DOHH2 (cell line): Measurements from ENCODE around the gene TTC7B.

Source experiments
- H3F3A ChIP-seq: fragments of 200-600 bp; sonication (generic), shearing (Covaris generic); 2 replicates; pipeline ENCODE4 v1.6.0; 2016; ENCODE audit warnings: antibody characterized with exemption, mild to moderate bottlenecking; ENCODE audit not compliant: control insufficient read depth, insufficient read depth
- H3K27ac ChIP-seq: fragments of 200-600 bp; sonication (generic); 2 replicates; pipeline ENCODE4 v1.5.1; 2014; ENCODE audit warnings: low read depth, mild to moderate bottlenecking, low read length, moderate library complexity
- H3K27me3 ChIP-seq: fragments of 200-600 bp; sonication (generic); 2 replicates; pipeline ENCODE4 v1.6.1; 2014; ENCODE audit warnings: mild to moderate bottlenecking, low read length, mixed read lengths; ENCODE audit not compliant: control insufficient read depth
- H3K36me3 ChIP-seq: fragments of 200-600 bp; sonication (generic); 2 replicates; pipeline ENCODE4 v1.6.1; 2014; ENCODE audit warnings: mild to moderate bottlenecking, low read length, moderate library complexity, mixed read lengths; ENCODE audit not compliant: control insufficient read depth
- H3K4me1 ChIP-seq: fragments of 200-600 bp; sonication (generic); 2 replicates; pipeline ENCODE4 v1.6.1; 2014; ENCODE audit warnings: mild to moderate bottlenecking, low read length, mixed read lengths; ENCODE audit not compliant: control insufficient read depth
- H3K4me2 ChIP-seq: fragments of 200-600 bp; sonication (generic); 2 replicates; pipeline ENCODE4 v1.6.0; 2014; ENCODE audit warnings: mild to moderate bottlenecking, low read length, moderate library complexity
- H3K4me3 ChIP-seq: fragments of 200-600 bp; sonication (generic); 2 replicates; pipeline ENCODE4 v1.5.1; 2014; ENCODE audit warnings: mild to moderate bottlenecking, low read length, mixed read lengths
- H3K79me2 ChIP-seq: fragments of 200-600 bp; sonication (generic); 2 replicates; pipeline ENCODE4 v1.6.1; 2014; ENCODE audit warnings: mild to moderate bottlenecking, low read length, mixed read lengths; ENCODE audit not compliant: control insufficient read depth
- H3K9me2 ChIP-seq: fragments of 200-600 bp; sonication (generic); replicated peaks from 2 replicates; pipeline ENCODE4 v1.6.1; 2014; ENCODE audit warnings: mild to moderate bottlenecking, low read length, mixed read lengths; ENCODE audit not compliant: control insufficient read depth
- H3K9me3 ChIP-seq: fragments of 200-600 bp; sonication (generic); 2 replicates; pipeline ENCODE4 v1.6.1; 2014; ENCODE audit warnings: antibody characterized with exemption, low read length, mixed read lengths; ENCODE audit not compliant: control insufficient read depth, insufficient read depth
- H4K20me1 ChIP-seq: fragments of 200-600 bp; sonication (generic); 2 replicates; pipeline ENCODE4 v1.6.0; 2014; ENCODE audit warnings: low read depth, mild to moderate bottlenecking, antibody characterized with exemption, low read length, moderate library complexity; ENCODE audit not compliant: control insufficient read depth, insufficient read depth
- EZH2phosphoT487 ChIP-seq: fragments of 200-600 bp; sonication (generic); IDR thresholded peaks from 2 replicates; pipeline ENCODE4 v1.6.1; 2017; ENCODE audit warnings: borderline replicate concordance, mild to moderate bottlenecking, antibody characterized with exemption, low read length, moderate library complexity, mixed read lengths
- TF ChIP-seq, protein P1 (sequence below): fragments of 200-600 bp; sonication (generic); IDR thresholded peaks from one replicate; pipeline ENCODE4 v1.5.1; 2014; ENCODE audit warnings: antibody characterized with exemption, mild to moderate bottlenecking, low read depth, low read length; ENCODE audit not compliant: poor library complexity, severe bottlenecking

TTC7B gene

DNA sequence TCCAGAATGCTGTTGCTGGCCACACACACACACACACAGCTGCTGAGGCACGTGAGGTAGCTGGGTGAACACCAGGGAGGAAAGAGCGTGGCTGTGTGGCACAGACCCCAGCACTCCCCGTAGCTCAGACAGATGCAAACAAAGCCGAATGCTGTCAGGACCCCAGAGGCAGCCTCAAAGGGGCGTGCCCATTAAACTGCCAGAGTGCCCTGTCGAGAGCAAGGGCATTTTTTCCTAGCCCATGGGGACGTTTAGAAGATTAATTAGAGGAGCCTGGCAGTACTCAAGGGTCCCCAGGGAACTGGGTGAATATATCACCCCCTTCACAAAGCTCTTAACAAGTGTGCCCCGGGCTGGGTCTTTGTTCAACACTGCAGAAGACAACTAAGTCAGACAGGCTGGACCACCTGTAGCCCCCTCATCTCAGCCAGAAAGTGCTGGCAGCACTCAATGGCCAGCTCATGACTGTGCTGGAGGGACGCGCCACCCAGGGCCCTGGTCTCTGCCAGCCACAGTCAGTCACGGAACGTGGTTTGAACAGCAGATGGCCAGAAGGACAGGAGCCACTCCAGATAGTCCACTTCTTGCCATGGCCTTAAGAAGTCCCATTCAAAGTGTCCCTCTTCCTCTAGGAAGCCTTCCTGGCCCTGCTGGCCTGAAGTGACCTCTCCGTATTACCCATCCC is 37.5 kb downstream of the TTC7B start:
- Histone ChIP-seq H3K79me2 (no peaks in the 10 kb centered on the region), H3K9me2 (no peaks in the 10 kb centered on the region), H3K9me3 (no peaks in the 10 kb centered on the region), H3K4me1 (no peaks in the 10 kb centered on the region), H3K4me2 (no peak overlapping the region), H3K4me3 (no peak overlapping the region), H3K27ac (no peak overlapping the region), H4K20me1 (no peaks in the 10 kb centered on the region), H3K27me3 (peaks cover 3% of the 10 kb centered on the region; the same call in 1 of the 2 replicates), H3K36me3 (no peaks in the 10 kb centered on the region), H3F3A (no peaks in the 10 kb centered on the region)
- no peak for TF ChIP-seq EZH2phosphoT487
- TF ChIP-seq, protein P1, sequence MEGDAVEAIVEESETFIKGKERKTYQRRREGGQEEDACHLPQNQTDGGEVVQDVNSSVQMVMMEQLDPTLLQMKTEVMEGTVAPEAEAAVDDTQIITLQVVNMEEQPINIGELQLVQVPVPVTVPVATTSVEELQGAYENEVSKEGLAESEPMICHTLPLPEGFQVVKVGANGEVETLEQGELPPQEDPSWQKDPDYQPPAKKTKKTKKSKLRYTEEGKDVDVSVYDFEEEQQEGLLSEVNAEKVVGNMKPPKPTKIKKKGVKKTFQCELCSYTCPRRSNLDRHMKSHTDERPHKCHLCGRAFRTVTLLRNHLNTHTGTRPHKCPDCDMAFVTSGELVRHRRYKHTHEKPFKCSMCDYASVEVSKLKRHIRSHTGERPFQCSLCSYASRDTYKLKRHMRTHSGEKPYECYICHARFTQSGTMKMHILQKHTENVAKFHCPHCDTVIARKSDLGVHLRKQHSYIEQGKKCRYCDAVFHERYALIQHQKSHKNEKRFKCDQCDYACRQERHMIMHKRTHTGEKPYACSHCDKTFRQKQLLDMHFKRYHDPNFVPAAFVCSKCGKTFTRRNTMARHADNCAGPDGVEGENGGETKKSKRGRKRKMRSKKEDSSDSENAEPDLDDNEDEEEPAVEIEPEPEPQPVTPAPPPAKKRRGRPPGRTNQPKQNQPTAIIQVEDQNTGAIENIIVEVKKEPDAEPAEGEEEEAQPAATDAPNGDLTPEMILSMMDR, result no peak

DNA sequence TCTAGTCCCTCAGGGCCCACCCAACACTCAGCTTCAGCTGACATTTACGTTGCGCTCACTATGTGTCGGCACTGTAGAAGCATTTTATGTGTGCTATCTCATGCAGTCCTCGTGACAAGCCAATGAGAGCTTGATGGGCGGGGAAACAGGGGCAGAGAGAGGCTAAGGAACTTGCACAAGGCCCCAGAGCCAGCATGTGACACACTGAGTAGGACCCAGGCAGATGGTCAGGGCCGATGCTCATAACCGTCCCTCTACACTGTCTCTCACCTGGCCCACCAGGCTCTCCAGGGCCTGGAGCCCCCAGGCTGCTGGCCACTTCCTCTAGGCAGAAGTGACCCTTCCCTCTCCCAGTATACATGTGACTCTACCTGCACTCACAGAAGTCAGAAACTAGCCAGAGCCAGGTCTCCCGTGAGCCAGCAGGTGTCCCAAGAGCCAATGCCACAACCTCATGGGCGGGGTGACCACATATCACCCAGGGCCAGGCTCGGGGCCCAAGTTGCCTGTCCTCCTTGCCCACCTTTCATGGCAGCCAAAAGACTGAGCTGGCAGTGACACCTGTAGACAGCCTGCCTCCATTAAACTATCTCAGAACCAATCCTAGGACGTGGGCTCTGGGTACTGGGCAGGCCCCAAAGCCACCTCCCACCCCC is 38.3 kb downstream of the TTC7B start:
- no peaks in the 10 kb centered on the region for H3K79me2 ChIP-seq
- H3F3A ChIP-seq, result no peaks in the 10 kb centered on the region
- H3K4me2 ChIP-seq, result no peak overlapping the region
- no peak for TF ChIP-seq EZH2phosphoT487
- TF ChIP-seq, protein P1, result no peak
- H3K9me2 ChIP-seq, result no peaks in the 10 kb centered on the region
- no peak overlapping the region for H3K4me3 ChIP-seq
- H3K36me3 ChIP-seq, result no peaks in the 10 kb centered on the region
- H3K9me3 ChIP-seq, result no peaks in the 10 kb centered on the region
- no peak overlapping the region for H3K27ac ChIP-seq
- no peaks in the 10 kb centered on the region for H3K4me1 ChIP-seq
- H4K20me1 ChIP-seq, result no peaks in the 10 kb centered on the region
- peaks cover 3% of the 10 kb centered on the region; the same call in 1 of the 2 replicates for H3K27me3 ChIP-seq

DNA sequence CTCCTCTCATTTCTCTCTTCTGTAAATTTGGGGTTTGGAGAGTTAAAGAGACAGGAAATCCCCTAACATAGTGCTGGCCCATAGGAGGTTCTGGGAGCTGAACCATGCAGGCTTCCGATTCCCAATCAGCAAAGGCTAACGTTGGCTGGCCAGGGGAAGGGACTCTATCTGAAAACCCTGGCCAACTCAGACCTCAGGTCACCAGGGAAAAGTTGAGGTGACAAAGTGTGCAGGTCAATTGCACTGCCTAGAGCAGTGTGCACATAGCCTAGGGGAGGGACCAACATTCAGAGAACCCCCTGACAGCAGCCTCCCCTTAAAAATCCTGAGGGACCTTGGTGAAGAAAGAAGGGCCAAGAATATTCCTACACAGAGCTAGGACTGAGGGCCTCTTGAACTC is 38.9 kb downstream of the TTC7B start:
- TF ChIP-seq, protein P1, result no peak
- TF ChIP-seq EZH2phosphoT487, result no peak
- Histone ChIP-seq H3K9me2 (no peaks in the 10 kb centered on the region), H3K4me3 (no peak overlapping the region), H3K79me2 (no peaks in the 10 kb centered on the region), H3K36me3 (no peaks in the 10 kb centered on the region), H3K27ac (no peak overlapping the region), H3K4me2 (no peak overlapping the region), H3K27me3 (peaks cover 3% of the 10 kb centered on the region; the same call in 1 of the 2 replicates), H3K4me1 (no peaks in the 10 kb centered on the region), H4K20me1 (no peaks in the 10 kb centered on the region), H3F3A (no peaks in the 10 kb centered on the region), H3K9me3 (no peaks in the 10 kb centered on the region)
